H1 (cell line): ENCODE results near the gene DDX47. TPM values are rescaled to one million over a fixed set of nuclear protein-coding genes. Genes with fewer than 3 reads are reported as not detected.

Experiments used
- CTCF ChIA-PET: fragments of 300-600 bp; sonication (Branson Sonifier 250); formaldehyde crosslinking; loops from one replicate; lab custom pipeline; 2021; ENCODE audit not compliant: partially characterized antibody; lab: Charles Lee
- POLR2A ChIA-PET: fragments of 300-600 bp; sonication (Branson Sonifier 250); formaldehyde crosslinking; loops from one replicate; lab custom pipeline; 2021; ENCODE audit warnings: inconsistent platforms; ENCODE audit not compliant: partially characterized antibody; lab: Charles Lee
- DNase-seq, 2 experiments: peaks; one replicate each; pipeline versions ENCODE4 v3.0.0 to v3.0.0-alpha.2; 2010 to 2022; ENCODE audit warnings: low spot score in 2 of 2, low read depth in 1 of 2, mixed read lengths in 1 of 2
- FAIRE-seq: peaks from 2 replicates; lab custom pipeline; 2011; peaks lifted over from hg19 to GRCh38; lab: Jason Lieb, UNC
- H2AFZ ChIP-seq: 2 replicates; pipeline ENCODE4 v1.8.1; 2012; ENCODE audit warnings: low read length, inconsistent platforms
- H2AK5ac ChIP-seq: 2 replicates; pipeline ENCODE4 v1.6.1; 2013; ENCODE audit warnings: low read depth, low read length
- H2BK120ac ChIP-seq: replicated peaks from 2 replicates; pipeline ENCODE3; 2013; ENCODE audit warnings: low read depth, low read length, inconsistent platforms
- H2BK12ac ChIP-seq: 2 replicates; pipeline ENCODE4 v1.6.1; 2013; ENCODE audit warnings: low read depth, low read length
- H2BK15ac ChIP-seq: 2 replicates; pipeline ENCODE4 v1.6.1; 2013; ENCODE audit warnings: low read length
- H2BK20ac ChIP-seq: 2 replicates; pipeline ENCODE4 v1.6.1; 2013; ENCODE audit warnings: low read length
- H2BK5ac ChIP-seq: 2 replicates; pipeline ENCODE4 v1.6.1; 2013; ENCODE audit warnings: low read depth, low read length
- H3K14ac ChIP-seq: 2 replicates; pipeline ENCODE4 v1.6.1; 2013; ENCODE audit warnings: inconsistent platforms; ENCODE audit not compliant: insufficient read length
- H3K18ac ChIP-seq: 2 replicates; pipeline ENCODE4 v1.6.1; 2013; ENCODE audit warnings: low read length; ENCODE audit errors: extremely low read depth
- H3K23ac ChIP-seq: 2 replicates; pipeline ENCODE4 v1.6.1; 2013; ENCODE audit warnings: inconsistent platforms; ENCODE audit not compliant: insufficient read length
- H3K23me2 ChIP-seq: 2 replicates; pipeline ENCODE4 v1.6.1; 2013; ENCODE audit warnings: low read depth, low read length
- H3K27ac ChIP-seq: 2 replicates; pipeline ENCODE4 v1.6.1; 2011; ENCODE audit warnings: low read depth, low read length, inconsistent platforms
- H3K27me3 ChIP-seq, 4 experiments: replicated peaks in 1 of 4; 1 replicate in 1 of 4; 2 replicates in 3 of 4; pipeline versions ENCODE4 v1.6.1 to v1.8.1; 2011 to 2013; ENCODE audit warnings: low read length in 3 of 4, mild to moderate bottlenecking in 3 of 4, inconsistent platforms in 2 of 4, mixed read lengths in 2 of 4, moderate library complexity in 1 of 4; ENCODE audit not compliant: control insufficient read depth in 3 of 4, insufficient read depth in 3 of 4; ENCODE audit errors: extremely low read depth in 1 of 4
- H3K36me3 ChIP-seq, 4 experiments: 2 replicates each; pipeline versions ENCODE4 v1.6.1 to v1.8.1; 2011 to 2013; ENCODE audit warnings: mild to moderate bottlenecking in 4 of 4, low read length in 3 of 4, moderate library complexity in 2 of 4, control low read depth in 1 of 4, inconsistent platforms in 1 of 4; ENCODE audit not compliant: insufficient read depth in 4 of 4, control insufficient read depth in 2 of 4
- H3K4ac ChIP-seq: replicated peaks from 2 replicates; pipeline ENCODE3; 2013; ENCODE audit warnings: low read length, low read depth, mixed read lengths, inconsistent platforms; ENCODE audit not compliant: insufficient read length
- H3K4me1 ChIP-seq, 4 experiments: replicated peaks in 1 of 4; 1 replicate in 1 of 4; 2 replicates in 3 of 4; pipeline versions ENCODE4 v1.6.1 to v1.8.1; 2011 to 2013; ENCODE audit warnings: low read length in 3 of 4, inconsistent platforms in 2 of 4, mixed read lengths in 1 of 4; ENCODE audit not compliant: insufficient read depth in 4 of 4, control insufficient read depth in 3 of 4
- H3K4me2 ChIP-seq, 2 experiments: 2 replicates each; pipeline versions ENCODE4 v1.6.1 to v1.8.1; 2011 to 2013; ENCODE audit warnings: low read depth in 2 of 2, low read length in 2 of 2, control low read depth in 1 of 2, inconsistent platforms in 1 of 2, mild to moderate bottlenecking in 1 of 2; ENCODE audit not compliant: insufficient read depth in 1 of 2
- H3K4me3 ChIP-seq, 4 experiments: fragments of 200-600, 300-600 bp in 1 of 4; sonication (generic), shearing (Covaris generic), sonication (Bioruptor Twin) in 1 of 4; 2 replicates each; pipeline versions ENCODE4 v1.5.1 to v1.8.1; 2011 to 2016; ENCODE audit warnings: low read length in 4 of 4, low read depth in 3 of 4, control low read depth in 2 of 4, inconsistent platforms in 2 of 4, mild to moderate bottlenecking in 2 of 4, mixed read lengths in 1 of 4, moderate library complexity in 1 of 4; ENCODE audit not compliant: insufficient read depth in 2 of 4; ENCODE audit errors: extremely low read depth in 1 of 4
- H3K56ac ChIP-seq: replicated peaks from 2 replicates; pipeline ENCODE3; 2013; ENCODE audit warnings: low read depth, mild to moderate bottlenecking, mixed read lengths, low read length, inconsistent platforms; ENCODE audit not compliant: insufficient read length
- H3K79me1 ChIP-seq: 2 replicates; pipeline ENCODE4 v1.6.1; 2013; ENCODE audit warnings: low read depth, low read length, control low read depth
- H3K79me2 ChIP-seq, 2 experiments: 2 replicates each; pipeline versions ENCODE4 v1.6.1 to v1.8.1; 2012 to 2013; ENCODE audit warnings: low read length in 2 of 2, mild to moderate bottlenecking in 2 of 2, inconsistent platforms in 1 of 2; ENCODE audit not compliant: insufficient read depth in 2 of 2, control insufficient read depth in 1 of 2
- H3K9ac ChIP-seq, 4 experiments: replicated peaks in 1 of 4; 1 replicate in 1 of 4; 2 replicates in 3 of 4; pipeline versions ENCODE4 v1.6.1 to v1.8.1; 2011 to 2013; ENCODE audit warnings: low read depth in 3 of 4, low read length in 3 of 4, control low read depth in 2 of 4, mild to moderate bottlenecking in 2 of 4, moderate library complexity in 2 of 4, inconsistent platforms in 1 of 4; ENCODE audit errors: extremely low read depth in 1 of 4
- H3K9me3 ChIP-seq, 2 experiments: 2 replicates each; pipeline versions ENCODE4 v1.6.1 to v1.8.1; 2012 to 2013; ENCODE audit warnings: mild to moderate bottlenecking in 2 of 2, moderate library complexity in 2 of 2, control low read depth in 1 of 2, inconsistent platforms in 1 of 2, low read depth in 1 of 2, low read length in 1 of 2, mixed read lengths in 1 of 2; ENCODE audit not compliant: insufficient read depth in 2 of 2
- H4K20me1 ChIP-seq, 2 experiments: replicated peaks in 1 of 2; 2 replicates each; pipeline versions ENCODE3 to v1.8.1; 2011 to 2013; ENCODE audit warnings: inconsistent platforms in 2 of 2, low read length in 2 of 2, mild to moderate bottlenecking in 1 of 2; ENCODE audit not compliant: insufficient read depth in 2 of 2, control insufficient read depth in 1 of 2
- H4K5ac ChIP-seq: 2 replicates; pipeline ENCODE4 v1.6.1; 2013; ENCODE audit warnings: low read length, low read depth, mixed read lengths, inconsistent platforms; ENCODE audit not compliant: insufficient read length
- H4K8ac ChIP-seq: 2 replicates; pipeline ENCODE4 v1.8.0; 2013; ENCODE audit warnings: mild to moderate bottlenecking, moderate library complexity, low read length, inconsistent platforms; ENCODE audit not compliant: insufficient read depth; ENCODE audit errors: extremely low read depth
- H4K91ac ChIP-seq: replicated peaks from 2 replicates; pipeline ENCODE3; 2013; ENCODE audit warnings: low read length, mixed read lengths, inconsistent platforms; ENCODE audit not compliant: insufficient read length
- CTCF ChIP-seq, 3 experiments: IDR thresholded peaks; 1 replicate in 2 of 3; 2 replicates in 1 of 3; pipeline versions ENCODE4 v1.5.1 to v1.6.1; 2011; ENCODE audit warnings: low read length in 3 of 3, mild to moderate bottlenecking in 3 of 3, inconsistent platforms in 2 of 3, low read depth in 1 of 3, moderate library complexity in 1 of 3; ENCODE audit not compliant: insufficient read depth in 1 of 3; ENCODE audit errors: control extremely low read depth in 1 of 3
- JUN ChIP-seq: IDR thresholded peaks from 2 replicates; pipeline ENCODE4 v1.6.1; 2011; ENCODE audit warnings: low read depth, mild to moderate bottlenecking, improper control_type of control experiment, low read length
- RAD21 ChIP-seq, 2 experiments: IDR thresholded peaks in 1 of 2; conservative IDR thresholded peaks in 1 of 2; 2 replicates each; pipeline ENCODE4 v1.6.1; 2011; ENCODE audit warnings: low read depth in 2 of 2, low read length in 2 of 2, improper control_type of control experiment in 1 of 2, inconsistent platforms in 1 of 2, mild to moderate bottlenecking in 1 of 2, moderate library complexity in 1 of 2
- WGBS, 2 experiments: shearing (Covaris generic) in 1 of 2; methylation state at CpG; one replicate each; pipeline versions ENCODE4 v1.1.6 to v1.1.7; 2013 to 2015; ENCODE audit warnings: low lambda C conversion rate in 2 of 2, mixed read lengths in 2 of 2, inconsistent platforms in 1 of 2, low coverage in 1 of 2, missing lambda C conversion rate in 1 of 2; ENCODE audit not compliant: insufficient replicate concordance in 2 of 2, insufficient coverage in 1 of 2, insufficient read length in 1 of 2; ENCODE audit errors: extremely low coverage in 1 of 2, missing lambda C conversion rate in 1 of 2; 5-methylcytosine and 5-hydroxymethylcytosine counted together
- polyA plus RNA-seq, 7 experiments: library from polyadenylated mRNA; depleted of rRNA in 3 of 7; stranded (reverse) in 5 of 7; unstranded in 2 of 7; fragments of >200 nt in 5 of 7; fragments of 200-250 nt in 2 of 7; gene quantifications; 1 replicate in 5 of 7; 2 replicates in 1 of 7; 4 replicates in 1 of 7; pipeline versions ENCODE4 v1.2.1 to v1.2.3, GENCODE V29; 2011 to 2013; ENCODE audit warnings: missing spikeins in 2 of 7, mixed read lengths in 2 of 7
- total RNA-seq: library from RNA; stranded (reverse); fragmentation: NEBNext Ultra II Directional; extraction: Animal tissue kit (Norgen Biotek cat#: 25700); gene quantifications from 2 replicates; pipeline ENCODE4 v1.2.1, GENCODE V29; 2021

Gene DDX47
- total and polyA plus RNA-seq, 2 of the 8 experiments (the other 6 are each of a cell fraction or from before 2014, with no cell fraction given), result 54.4 to 74.2 TPM

GRCh38 chr12:12837025-12837812 lies 24.1 kb downstream of the DDX47 start:
- Histone ChIP-seq H2BK12ac (no peak overlapping the region; the same call in 1 of the 2 replicates), H2AFZ (no peak overlapping the region), H3K4me3 (no peak overlapping the region), H2BK20ac (no peak overlapping the region), H3K14ac (no peak overlapping the region), H3K4me1 (peaks cover 0 to 2% (median 0%) of the 10 kb centered on the region in 4 experiments; a peak in 2 of 7 replicates), H3K9ac (no peak overlapping the region), H3K79me2 (no peaks in the 10 kb centered on the region), H4K5ac (no peak overlapping the region), H3K27me3 (no peaks in the 10 kb centered on the region), H4K20me1 (no peaks in the 10 kb centered on the region), H4K8ac (no peak overlapping the region), H2AK5ac (no peak overlapping the region), H3K9me3 (no peaks in the 10 kb centered on the region), H3K56ac (no peak overlapping the region), H2BK5ac (no peak overlapping the region), H3K4ac (no peak overlapping the region), H3K79me1 (no peaks in the 10 kb centered on the region), H2BK120ac (no peak overlapping the region), H3K36me3 (peaks cover 4 to 24% (median 11%) of the 10 kb centered on the region in 4 experiments; a peak in 6 of 8 replicates), H3K18ac (no peak overlapping the region), H3K27ac (no peak overlapping the region), H3K4me2 (0 out of 4 replicates have a peak overlapping the region, but pooled peaks of 1 of the 2 experiments have one; percentile 9), H4K91ac (no peak overlapping the region), H3K23ac (no peak overlapping the region), H2BK15ac (no peak overlapping the region), H3K23me2 (no peaks in the 10 kb centered on the region)
- CTCF ChIA-PET, result interaction anchor here (0.6 to 3.8 kb wide), 49 partner anchors 9 to 1334 kb away, joined by 3 to 30 read pairs (median 5); partner anchors contain the start of genes DDX47 and GPRC5A
- POLR2A ChIA-PET, result interaction anchor here (0.9 to 2.9 kb wide), 6 partner anchors 12 to 265 kb away, joined by 3 to 8 read pairs (median 4); partner anchors contain the start of gene DDX47
- TF ChIP-seq JUN, result no peak
- peak in 2 of 3 experiments; percentile 45 to 65; a peak in 2 of 4 replicates for TF ChIP-seq CTCF (IDR thresholded peaks at IDR 0.05; ENCODE audit: control extremely low read depth in 1 of 3, insufficient read depth in 1 of 3, low read depth in 1 of 3, low read length in 3 of 3)
- peak; percentile 59 to 60 for TF ChIP-seq RAD21 (IDR thresholded peaks at IDR 0.05 in 1 of 2, conservative IDR thresholded peaks at IDR 0.05 in 1 of 2; ENCODE audit: low read depth in 2 of 2, low read length in 2 of 2)
- WGBS, 2 experiments, result 66% methylated on average over 15 of the region's 15 CpGs; no CpG with 5 or more reads in 1 of the 2 experiments
- DNase-seq, result peak in 1 of 2 experiments; percentile 51
- peak; percentile 79 for FAIRE-seq
